BJ (cell line): Measurements from ENCODE around the gene IGFBP6. TPM values are rescaled to one million over a fixed set of nuclear protein-coding genes. Genes with fewer than 3 reads are reported as not detected.
"Not testable (repeated sequence)": the region's sequence is repeated elsewhere in the genome, so short reads cannot be mapped to it uniquely, and the experiment has no call there.

Experiments used
- CTCF ChIA-PET: fragments of 350-600 bp; formaldehyde crosslinking; extraction: SDS; loops from one replicate; lab custom pipeline; 2021; ENCODE audit warnings: antibody characterized with exemption, inconsistent platforms; lab: Yijun Ruan, JAX
- POLR2A ChIA-PET: fragments of 300-600 bp; sonication (Branson Sonifier 250); formaldehyde crosslinking; extraction: SDS; loops from one replicate; lab custom pipeline; 2021; ENCODE audit warnings: antibody characterized with exemption; lab: Charles Lee
- DNase-seq: peaks from one replicate; pipeline ENCODE4 v3.0.0-alpha.2; 2011; ENCODE audit warnings: low read depth
- H3K27me3 ChIP-seq: 2 replicates; pipeline ENCODE4 v1.6.0; 2011; ENCODE audit warnings: low read length; ENCODE audit not compliant: control insufficient read depth, insufficient read depth
- H3K36me3 ChIP-seq: 2 replicates; pipeline ENCODE4 v1.5.1; 2011; ENCODE audit warnings: low read length; ENCODE audit not compliant: control insufficient read depth, insufficient read depth
- H3K4me3 ChIP-seq: 2 replicates; pipeline ENCODE4 v1.5.1; 2011; ENCODE audit warnings: low read depth, mild to moderate bottlenecking, control low read depth, low read length
- CTCF ChIP-seq: IDR thresholded peaks from 2 replicates; pipeline ENCODE4 v1.5.1; 2011; ENCODE audit warnings: low read depth, mild to moderate bottlenecking, control low read depth, inconsistent platforms, low read length, moderate library complexity; ENCODE audit not compliant: insufficient read depth
- polyA plus RNA-seq: library from polyadenylated mRNA; depleted of rRNA; stranded (reverse); fragments of >200 nt; gene quantifications from 2 replicates; pipeline ENCODE4 v1.2.3, GENCODE V29; 2011

Gene IGFBP6
- polyA plus RNA-seq, 1 experiment: 860 TPM

GRCh38 chr12:53090105-53090504 lies 7.4 kb upstream of the IGFBP6 start:
- no peaks in the 10 kb centered on the region for H3K27me3 ChIP-seq
- CTCF ChIA-PET: interaction anchor here (2.0 to 15.7 kb wide), 3 partner anchors 10 to 39 kb away, joined by 5 to 416 read pairs (median 33); partner anchors contain the start of gene SPRYD3
- no peak for DNase-seq
- no peaks in the 10 kb centered on the region for H3K36me3 ChIP-seq
- no peak for TF ChIP-seq CTCF
- H3K4me3 ChIP-seq: no peak overlapping the region
- POLR2A ChIA-PET: no interaction called here

GRCh38 chr12:53090554-53090953 lies 6.9 kb upstream of the IGFBP6 start:
- Histone ChIP-seq H3K27me3 (no peaks in the 10 kb centered on the region), H3K4me3 (no peak overlapping the region), H3K36me3 (no peaks in the 10 kb centered on the region)
- DNase-seq: no peak
- no peak for TF ChIP-seq CTCF
- ChIA-PET CTCF (interaction anchor here (1.5 to 15.7 kb wide), 4 partner anchors 10 to 70 kb away, joined by 3 to 416 read pairs (median 19); partner anchors contain the start of gene SPRYD3), POLR2A (no interaction called here)

- no peak for TF ChIP-seq CTCF
- Histone ChIP-seq H3K4me3 (no peak overlapping the region), H3K36me3 (no peaks in the 10 kb centered on the region), H3K27me3 (no peaks in the 10 kb centered on the region)
- ChIA-PET POLR2A (no interaction called here), CTCF (interaction anchor here (1.5 to 15.7 kb wide), 3 partner anchors 11 to 69 kb away, joined by 3 to 416 read pairs (median 33); partner anchors contain the start of gene SPRYD3)
- no peak for DNase-seq
Measured at GRCh38 chr12:53091756-53092155, 5.7 kb upstream of the IGFBP6 start.

- POLR2A ChIA-PET: no interaction called here
- Histone ChIP-seq H3K36me3 (no peaks in the 10 kb centered on the region), H3K27me3 (no peaks in the 10 kb centered on the region), H3K4me3 (no peak overlapping the region)
- no peak for DNase-seq
- no peak for TF ChIP-seq CTCF
- CTCF ChIA-PET: interaction anchor here (1.1 to 15.7 kb wide), 4 partner anchors 11 to 46 kb away, joined by 3 to 416 read pairs (median 18); partner anchors contain the start of gene SPRYD3
Measured at GRCh38 chr12:53093777-53094393, 3.6 kb upstream of the IGFBP6 start.

GRCh38 chr12:53094394-53094787 lies 3.1 kb upstream of the IGFBP6 start:
- DNase-seq: no peak
- Histone ChIP-seq H3K27me3 (no peaks in the 10 kb centered on the region), H3K4me3 (no peak overlapping the region), H3K36me3 (no peaks in the 10 kb centered on the region)
- no peak for TF ChIP-seq CTCF
- ChIA-PET POLR2A (no interaction called here), CTCF (interaction anchor here (1.1 to 15.7 kb wide), 4 partner anchors 10 to 47 kb away, joined by 3 to 416 read pairs (median 18); partner anchors contain the start of gene SPRYD3)

- H3K36me3 ChIP-seq, H3K4me3 ChIP-seq, DNase-seq, POLR2A ChIA-PET, H3K27me3 ChIP-seq: not testable (repeated sequence)
- CTCF ChIA-PET: interaction anchor here (1.1 to 15.7 kb wide), 5 partner anchors 10 to 103 kb away, joined by 3 to 416 read pairs (median 7); partner anchors contain the start of gene SPRYD3
Measured at GRCh38 chr12:53094796-53095595, 2.5 kb upstream of the IGFBP6 start.

- ChIA-PET CTCF (interaction anchor here (1.3 to 15.7 kb wide), 4 partner anchors 15 to 102 kb away, joined by 3 to 416 read pairs (median 20); partner anchors contain the start of gene SPRYD3), POLR2A (interaction anchor here (1.1 kb wide), 1 partner anchor 15 kb away, joined by 5 read pairs; no protein-coding TSS in a partner anchor)
- not testable (repeated sequence) for H3K27me3 ChIP-seq, H3K4me3 ChIP-seq, H3K36me3 ChIP-seq, DNase-seq
Measured at GRCh38 chr12:53095596-53095895, 1.9 kb upstream of the IGFBP6 start.
